Measurements from ENCODE around the gene HOXC12. TPM values are rescaled to one million over a fixed set of nuclear protein-coding genes. Genes with fewer than 3 reads are reported as not detected.

The HOXC12 gene
- total RNA-seq, 1 experiment from 2014 or later: 5.1 TPM

DNA sequence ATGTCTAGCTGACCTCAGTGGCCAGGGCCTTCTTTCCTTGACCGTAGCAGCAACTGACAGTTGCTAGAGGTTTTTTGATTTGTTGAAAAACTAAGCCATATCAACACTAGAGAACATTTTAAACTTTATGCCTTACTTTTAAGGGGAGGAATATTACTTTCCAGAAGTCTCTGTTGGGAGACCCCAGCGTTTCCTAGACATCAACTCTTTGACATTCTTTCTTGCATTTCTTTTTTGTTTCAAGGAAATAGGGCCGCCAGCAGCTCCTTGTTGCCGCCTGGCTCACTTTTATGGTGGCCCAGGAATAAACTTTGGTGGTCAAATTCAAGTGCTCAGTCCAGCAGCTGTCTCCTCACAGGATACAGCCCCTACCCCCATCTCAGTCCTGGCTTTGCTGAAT is 15.7 kb downstream of the HOXC12 start:
- Histone ChIP-seq H3K4me3 (ENCODE audit: low read depth in 2 of 2, low read length in 2 of 2) (no peak overlapping the region), H3K27ac (ENCODE audit: low read length) (peak overlapping the region; percentile 100), H3K9me3 (ENCODE audit: control insufficient read depth, insufficient read depth, low read depth, low read length) (no peaks in the 10 kb centered on the region), H3K36me3 (ENCODE audit: control insufficient read depth, insufficient read depth, low read length) (no peaks in the 10 kb centered on the region), H3K4me1 (ENCODE audit: control insufficient read depth, insufficient read depth, low read length) (peaks cover 72% of the 10 kb centered on the region), H3K27me3 (ENCODE audit: control insufficient read depth, insufficient read depth, low read length) (no peaks in the 10 kb centered on the region)
- in situ Hi-C loops (cut with HindIII; ENCODE audit: low pct_unique_long_range_greater_than_20kb, low sequenced_read_pairs) (no loop called here), intact Hi-C loops (cut with micrococcal nuclease; ENCODE audit: unreplicated experiment) (no loop called here)
- ATAC-seq (no peak), DNase-seq (ENCODE audit: low read depth, low spot score) (no peak)
- BruUV-seq (replicated peaks): no TSS peak
- ChIA-PET POLR2A (no interaction called here), CTCF (no interaction called here)
- no peak for TF ChIP-seq SIN3A (IDR thresholded peaks at IDR 0.05; ENCODE audit: borderline replicate concordance, insufficient read depth, low read depth, low read length)
- TF ChIP-seq TCF7L2 (IDR thresholded peaks at IDR 0.05; ENCODE audit: low read depth, low read length): no peak

DNA sequence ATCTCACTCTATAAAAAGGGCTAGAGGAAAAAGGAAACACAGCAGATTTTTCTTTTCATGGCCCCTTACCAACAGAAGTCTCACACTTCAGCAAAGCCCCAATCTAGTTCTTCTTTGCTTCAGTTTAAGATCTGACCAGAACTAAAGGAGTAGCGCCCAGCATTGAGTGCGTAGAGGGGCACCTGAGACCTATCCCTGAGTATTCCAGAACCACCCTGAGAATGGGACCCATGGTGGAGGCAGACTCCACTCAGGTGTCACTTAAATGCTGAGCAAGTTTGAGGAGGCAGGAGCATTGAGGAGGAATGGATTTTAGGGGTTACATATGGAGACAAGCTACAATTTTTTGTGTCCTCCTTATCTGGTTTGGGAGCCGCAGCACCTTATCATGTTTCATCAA is 16.4 kb downstream of the HOXC12 start:
- TF ChIP-seq REST (IDR thresholded peaks at IDR 0.05; ENCODE audit: insufficient read depth in 1 of 2, low read depth in 2 of 2, low read length in 1 of 2) (no peak), POLR2AphosphoS5 (IDR thresholded peaks at IDR 0.05; ENCODE audit: low read depth, low read length) (no peak), TCF7L2 (IDR thresholded peaks at IDR 0.05; ENCODE audit: low read depth, low read length) (no peak), SIN3A (IDR thresholded peaks at IDR 0.05; ENCODE audit: borderline replicate concordance, insufficient read depth, low read depth, low read length) (no peak)
- TF ChIP-seq, protein P1, sequence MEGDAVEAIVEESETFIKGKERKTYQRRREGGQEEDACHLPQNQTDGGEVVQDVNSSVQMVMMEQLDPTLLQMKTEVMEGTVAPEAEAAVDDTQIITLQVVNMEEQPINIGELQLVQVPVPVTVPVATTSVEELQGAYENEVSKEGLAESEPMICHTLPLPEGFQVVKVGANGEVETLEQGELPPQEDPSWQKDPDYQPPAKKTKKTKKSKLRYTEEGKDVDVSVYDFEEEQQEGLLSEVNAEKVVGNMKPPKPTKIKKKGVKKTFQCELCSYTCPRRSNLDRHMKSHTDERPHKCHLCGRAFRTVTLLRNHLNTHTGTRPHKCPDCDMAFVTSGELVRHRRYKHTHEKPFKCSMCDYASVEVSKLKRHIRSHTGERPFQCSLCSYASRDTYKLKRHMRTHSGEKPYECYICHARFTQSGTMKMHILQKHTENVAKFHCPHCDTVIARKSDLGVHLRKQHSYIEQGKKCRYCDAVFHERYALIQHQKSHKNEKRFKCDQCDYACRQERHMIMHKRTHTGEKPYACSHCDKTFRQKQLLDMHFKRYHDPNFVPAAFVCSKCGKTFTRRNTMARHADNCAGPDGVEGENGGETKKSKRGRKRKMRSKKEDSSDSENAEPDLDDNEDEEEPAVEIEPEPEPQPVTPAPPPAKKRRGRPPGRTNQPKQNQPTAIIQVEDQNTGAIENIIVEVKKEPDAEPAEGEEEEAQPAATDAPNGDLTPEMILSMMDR (IDR thresholded peaks at IDR 0.05): no peak
- ChIA-PET CTCF (no interaction called here), POLR2A (no interaction called here)
- H3K4me3 ChIP-seq (ENCODE audit: low read depth in 2 of 2, low read length in 2 of 2): no peak overlapping the region; a peak in 1 of 4 replicates
- no peaks in the 10 kb centered on the region for H3K36me3 ChIP-seq (ENCODE audit: control insufficient read depth, insufficient read depth, low read length)
- H3K27me3 ChIP-seq (ENCODE audit: control insufficient read depth, insufficient read depth, low read length): no peaks in the 10 kb centered on the region
- DNase-seq (ENCODE audit: low read depth, low spot score) (no peak), ATAC-seq (no peak)
- peaks cover 70% of the 10 kb centered on the region for H3K4me1 ChIP-seq (ENCODE audit: control insufficient read depth, insufficient read depth, low read length)
- no peaks in the 10 kb centered on the region for H3K9me3 ChIP-seq (ENCODE audit: control insufficient read depth, insufficient read depth, low read depth, low read length)
- in situ Hi-C loops (cut with HindIII; ENCODE audit: low pct_unique_long_range_greater_than_20kb, low sequenced_read_pairs) (no loop called here), intact Hi-C loops (cut with micrococcal nuclease; ENCODE audit: unreplicated experiment) (no loop called here)
- H3K27ac ChIP-seq (ENCODE audit: low read length): peak overlapping the region; percentile 100
- BruUV-seq (replicated peaks): no TSS peak

GRCh38 chr12:53971686-53972085 is 17.0 kb downstream of the HOXC12 start:
- H3K9me3 ChIP-seq (ENCODE audit: control insufficient read depth, insufficient read depth, low read depth, low read length): no peaks in the 10 kb centered on the region
- TF ChIP-seq POLR2AphosphoS5 (IDR thresholded peaks at IDR 0.05; ENCODE audit: low read depth, low read length) (no peak), REST (IDR thresholded peaks at IDR 0.05; ENCODE audit: insufficient read depth in 1 of 2, low read depth in 2 of 2, low read length in 1 of 2) (no peak), TCF7L2 (IDR thresholded peaks at IDR 0.05; ENCODE audit: low read depth, low read length) (no peak), SIN3A (IDR thresholded peaks at IDR 0.05; ENCODE audit: borderline replicate concordance, insufficient read depth, low read depth, low read length) (no peak)
- TF ChIP-seq, protein P1 (IDR thresholded peaks at IDR 0.05): no peak
- H3K36me3 ChIP-seq (ENCODE audit: control insufficient read depth, insufficient read depth, low read length): no peaks in the 10 kb centered on the region
- H3K4me3 ChIP-seq (ENCODE audit: low read depth in 2 of 2, low read length in 2 of 2): peak overlapping the region; percentile 77 to 85
- H3K27ac ChIP-seq (ENCODE audit: low read length): peak overlapping the region; percentile 100
- ATAC-seq (no peak), DNase-seq (ENCODE audit: low read depth, low spot score) (no peak)
- BruUV-seq (replicated peaks): no TSS peak
- ChIA-PET CTCF (no interaction called here), POLR2A (interaction anchor here (0.7 kb wide), 1 partner anchor 192 kb away, joined by 3 read pairs; no protein-coding TSS in a partner anchor)
- H3K27me3 ChIP-seq (ENCODE audit: control insufficient read depth, insufficient read depth, low read length): no peaks in the 10 kb centered on the region
- intact Hi-C loops (cut with micrococcal nuclease; ENCODE audit: unreplicated experiment) (no loop called here), in situ Hi-C loops (cut with HindIII; ENCODE audit: low pct_unique_long_range_greater_than_20kb, low sequenced_read_pairs) (no loop called here)
- peaks cover 70% of the 10 kb centered on the region for H3K4me1 ChIP-seq (ENCODE audit: control insufficient read depth, insufficient read depth, low read length)

All from Panc1 (cell line).